Measurements from ENCODE around the gene GNA12.

The GNA12 gene

DNA sequence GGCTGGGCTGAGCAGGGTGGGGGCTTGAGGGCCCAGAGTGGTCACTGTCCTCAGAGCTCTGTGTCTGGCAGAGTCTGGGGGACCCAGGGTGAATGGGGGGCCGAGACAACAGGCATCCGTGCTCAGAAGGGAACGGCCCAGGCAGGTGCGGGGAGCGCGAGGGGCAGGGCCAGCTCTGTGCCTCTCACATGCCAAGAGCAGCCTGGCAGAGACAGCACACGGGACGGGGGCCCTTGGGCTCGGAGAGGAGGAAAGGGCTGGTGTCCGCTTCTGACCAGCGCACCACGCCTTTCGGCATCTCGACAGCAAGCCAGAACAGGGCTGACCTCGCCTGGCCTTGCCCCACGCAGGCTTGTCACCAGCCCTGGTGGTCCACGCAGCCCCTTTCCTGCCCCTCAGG is 142.7 kb downstream of the GNA12 start:
- Histone ChIP-seq H3K4me2 (ENCODE audit: low read depth, low read length, poor library complexity, severe bottlenecking) (no peak overlapping the region), H2AFZ (ENCODE audit: low read depth, low read length, severe bottlenecking) (no peak overlapping the region), H3K27me3 (ENCODE audit: low read length) (no peaks in the 10 kb centered on the region), H3K27ac (ENCODE audit: low read depth, low read length) (no peak overlapping the region), H3F3A (ENCODE audit: insufficient read depth) (peaks cover 20% of the 10 kb centered on the region), H4K20me1 (ENCODE audit: low read depth, low read length) (no peaks in the 10 kb centered on the region), H3K79me2 (ENCODE audit: insufficient read depth, low read length) (no peaks in the 10 kb centered on the region), H3K9me2 (replicated peaks; ENCODE audit: insufficient read depth, low read length) (no peaks in the 10 kb centered on the region), H3K36me3 (ENCODE audit: low read length) (no peaks in the 10 kb centered on the region), H3K4me3 (ENCODE audit: insufficient read depth, low read length, poor library complexity, severe bottlenecking) (no peak overlapping the region), H3K9me3 (ENCODE audit: insufficient read depth, low read length) (no peaks in the 10 kb centered on the region), H3K9ac (ENCODE audit: low read length) (no peak overlapping the region)
- TF ChIP-seq EZH2phosphoT487 (conservative IDR thresholded peaks at IDR 0.05; ENCODE audit: low read length) = no peak
- TF ChIP-seq, protein P1, sequence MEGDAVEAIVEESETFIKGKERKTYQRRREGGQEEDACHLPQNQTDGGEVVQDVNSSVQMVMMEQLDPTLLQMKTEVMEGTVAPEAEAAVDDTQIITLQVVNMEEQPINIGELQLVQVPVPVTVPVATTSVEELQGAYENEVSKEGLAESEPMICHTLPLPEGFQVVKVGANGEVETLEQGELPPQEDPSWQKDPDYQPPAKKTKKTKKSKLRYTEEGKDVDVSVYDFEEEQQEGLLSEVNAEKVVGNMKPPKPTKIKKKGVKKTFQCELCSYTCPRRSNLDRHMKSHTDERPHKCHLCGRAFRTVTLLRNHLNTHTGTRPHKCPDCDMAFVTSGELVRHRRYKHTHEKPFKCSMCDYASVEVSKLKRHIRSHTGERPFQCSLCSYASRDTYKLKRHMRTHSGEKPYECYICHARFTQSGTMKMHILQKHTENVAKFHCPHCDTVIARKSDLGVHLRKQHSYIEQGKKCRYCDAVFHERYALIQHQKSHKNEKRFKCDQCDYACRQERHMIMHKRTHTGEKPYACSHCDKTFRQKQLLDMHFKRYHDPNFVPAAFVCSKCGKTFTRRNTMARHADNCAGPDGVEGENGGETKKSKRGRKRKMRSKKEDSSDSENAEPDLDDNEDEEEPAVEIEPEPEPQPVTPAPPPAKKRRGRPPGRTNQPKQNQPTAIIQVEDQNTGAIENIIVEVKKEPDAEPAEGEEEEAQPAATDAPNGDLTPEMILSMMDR (IDR thresholded peaks at IDR 0.05; ENCODE audit: insufficient read depth, low read length, poor library complexity, severe bottlenecking) = no peak

- peak overlapping the region; percentile 62 for H3K9ac ChIP-seq (ENCODE audit: low read length)
- no peak overlapping the region for H2AFZ ChIP-seq (ENCODE audit: low read depth, low read length, severe bottlenecking)
- no peaks in the 10 kb centered on the region for H3K9me3 ChIP-seq (ENCODE audit: insufficient read depth, low read length)
- no peaks in the 10 kb centered on the region for H3K27me3 ChIP-seq (ENCODE audit: low read length)
- H3F3A ChIP-seq (ENCODE audit: insufficient read depth) = peaks cover 20% of the 10 kb centered on the region
- peak overlapping the region; percentile 93 for H3K27ac ChIP-seq (ENCODE audit: low read depth, low read length)
- no peaks in the 10 kb centered on the region for H3K9me2 ChIP-seq (replicated peaks; ENCODE audit: insufficient read depth, low read length)
- H3K79me2 ChIP-seq (ENCODE audit: insufficient read depth, low read length) = no peaks in the 10 kb centered on the region
- TF ChIP-seq, protein P1 (IDR thresholded peaks at IDR 0.05; ENCODE audit: insufficient read depth, low read length, poor library complexity, severe bottlenecking) = no peak
- TF ChIP-seq EZH2phosphoT487 (conservative IDR thresholded peaks at IDR 0.05; ENCODE audit: low read length) = no peak
- peak overlapping the region; percentile 72 for H3K4me2 ChIP-seq (ENCODE audit: low read depth, low read length, poor library complexity, severe bottlenecking)
- no peaks in the 10 kb centered on the region for H4K20me1 ChIP-seq (ENCODE audit: low read depth, low read length)
- H3K4me3 ChIP-seq (ENCODE audit: insufficient read depth, low read length, poor library complexity, severe bottlenecking) = no peak overlapping the region
- no peaks in the 10 kb centered on the region for H3K36me3 ChIP-seq (ENCODE audit: low read length)
Observed at GRCh38 chr7:2700141-2700850, 143.8 kb downstream of the GNA12 start.

- Histone ChIP-seq H3K27ac (ENCODE audit: low read depth, low read length) (peak overlapping the region; percentile 93), H3K27me3 (ENCODE audit: low read length) (no peaks in the 10 kb centered on the region), H3K79me2 (ENCODE audit: insufficient read depth, low read length) (no peaks in the 10 kb centered on the region), H3K9me3 (ENCODE audit: insufficient read depth, low read length) (no peaks in the 10 kb centered on the region), H3K9ac (ENCODE audit: low read length) (peak overlapping the region; percentile 62), H3K4me2 (ENCODE audit: low read depth, low read length, poor library complexity, severe bottlenecking) (peak overlapping the region; percentile 72), H3K9me2 (replicated peaks; ENCODE audit: insufficient read depth, low read length) (no peaks in the 10 kb centered on the region), H3K4me3 (ENCODE audit: insufficient read depth, low read length, poor library complexity, severe bottlenecking) (peak overlapping the region; percentile 19), H2AFZ (ENCODE audit: low read depth, low read length, severe bottlenecking) (peak overlapping the region; percentile 33), H4K20me1 (ENCODE audit: low read depth, low read length) (no peaks in the 10 kb centered on the region), H3F3A (ENCODE audit: insufficient read depth) (peaks cover 20% of the 10 kb centered on the region), H3K36me3 (ENCODE audit: low read length) (no peaks in the 10 kb centered on the region)
- TF ChIP-seq, protein P1 (IDR thresholded peaks at IDR 0.05; ENCODE audit: insufficient read depth, low read length, poor library complexity, severe bottlenecking) = no peak
- TF ChIP-seq EZH2phosphoT487 (conservative IDR thresholded peaks at IDR 0.05; ENCODE audit: low read length) = no peak
Observed at GRCh38 chr7:2699289-2699620, 144.9 kb downstream of the GNA12 start.

Data from SU-DHL-6 (cell line).